OCI-LY7 (cell line): ENCODE data around the gene AKT1.

Experiments
- EZH2phosphoT487 ChIP-seq: fragments of 200-600 bp; sonication (generic); IDR thresholded peaks from 2 replicates; pipeline ENCODE4 v1.6.1; 2018; ENCODE audit warnings: low read depth, borderline replicate concordance, mild to moderate bottlenecking, mixed run types, antibody characterized with exemption, low read length, moderate library complexity, mixed read lengths
- TF ChIP-seq, protein P1 (sequence below): fragments of 200-600 bp; sonication (generic); conservative IDR thresholded peaks from 2 replicates; pipeline ENCODE4 v1.5.1; 2014; ENCODE audit warnings: mild to moderate bottlenecking, antibody characterized with exemption, low read length, moderate library complexity, mixed read lengths

DNA sequence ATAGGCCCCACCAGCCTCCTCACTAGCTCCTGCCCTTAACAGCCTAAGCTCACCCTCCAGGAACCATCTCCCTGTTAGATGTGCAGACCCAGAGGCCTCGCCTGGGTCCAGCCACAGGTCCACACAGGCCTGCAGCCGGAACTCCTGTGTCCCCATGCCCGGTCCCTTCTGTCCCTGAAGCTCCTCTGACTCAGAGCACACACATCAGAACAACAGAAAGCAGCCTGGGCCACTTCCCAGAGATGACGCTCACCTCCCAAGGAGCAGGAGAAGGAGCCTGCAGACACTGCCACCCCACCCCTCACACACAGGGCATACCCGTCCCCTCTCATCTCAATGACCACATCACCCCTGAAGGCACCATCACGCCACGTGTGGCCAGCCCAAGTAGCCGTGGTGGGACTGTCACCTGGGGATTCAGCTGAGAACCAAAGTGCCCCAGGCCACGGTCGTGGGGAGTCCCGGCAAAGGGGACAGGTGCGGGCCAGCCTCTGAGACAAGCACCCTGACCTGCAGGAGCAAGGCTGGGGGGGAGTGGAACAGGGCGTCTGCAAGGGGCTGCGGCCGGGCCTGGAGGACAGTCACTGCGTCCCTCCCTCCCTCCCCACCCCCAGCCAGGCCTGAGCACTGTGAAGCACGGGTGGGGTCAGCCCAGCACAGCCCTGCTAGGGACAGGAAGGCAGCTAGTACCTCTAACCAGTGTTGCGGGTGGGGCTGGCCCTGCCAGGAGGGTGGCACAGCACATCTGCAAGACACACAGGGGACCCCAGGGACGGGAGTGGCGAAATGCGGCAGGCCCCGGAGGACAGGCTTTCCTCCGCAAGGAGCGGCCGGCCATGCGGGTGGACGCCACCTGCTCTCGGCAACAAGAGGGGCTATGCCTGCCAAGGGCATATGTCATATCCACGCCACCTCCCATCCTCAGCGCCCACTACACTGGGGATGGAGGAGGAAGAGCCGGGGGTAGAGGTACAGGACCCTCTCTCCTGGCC lies 5.5 kb downstream of the AKT1 start:
- TF ChIP-seq, protein P1, sequence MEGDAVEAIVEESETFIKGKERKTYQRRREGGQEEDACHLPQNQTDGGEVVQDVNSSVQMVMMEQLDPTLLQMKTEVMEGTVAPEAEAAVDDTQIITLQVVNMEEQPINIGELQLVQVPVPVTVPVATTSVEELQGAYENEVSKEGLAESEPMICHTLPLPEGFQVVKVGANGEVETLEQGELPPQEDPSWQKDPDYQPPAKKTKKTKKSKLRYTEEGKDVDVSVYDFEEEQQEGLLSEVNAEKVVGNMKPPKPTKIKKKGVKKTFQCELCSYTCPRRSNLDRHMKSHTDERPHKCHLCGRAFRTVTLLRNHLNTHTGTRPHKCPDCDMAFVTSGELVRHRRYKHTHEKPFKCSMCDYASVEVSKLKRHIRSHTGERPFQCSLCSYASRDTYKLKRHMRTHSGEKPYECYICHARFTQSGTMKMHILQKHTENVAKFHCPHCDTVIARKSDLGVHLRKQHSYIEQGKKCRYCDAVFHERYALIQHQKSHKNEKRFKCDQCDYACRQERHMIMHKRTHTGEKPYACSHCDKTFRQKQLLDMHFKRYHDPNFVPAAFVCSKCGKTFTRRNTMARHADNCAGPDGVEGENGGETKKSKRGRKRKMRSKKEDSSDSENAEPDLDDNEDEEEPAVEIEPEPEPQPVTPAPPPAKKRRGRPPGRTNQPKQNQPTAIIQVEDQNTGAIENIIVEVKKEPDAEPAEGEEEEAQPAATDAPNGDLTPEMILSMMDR, result no peak
- TF ChIP-seq EZH2phosphoT487, result no peak
